Dendritic cell treated with granulocyte-macrophage colony-stimulating factor and Interleukin-4, amounts not matched to agents 40 ng/mL and 50 ng/mL, for 4 days (primary cell): Measurements from ENCODE around the gene TXNDC11.
"Not testable (repeated sequence)": the region's sequence is repeated elsewhere in the genome, so short reads cannot be mapped to it uniquely, and the experiment has no call there.

Experiments used
- H3K27ac Mint-ChIP-seq: one replicate; pipeline ENCODE4 v1.8.0; 2022; ENCODE audit warnings: mild to moderate bottlenecking, mixed read lengths
- H3K27me3 Mint-ChIP-seq: one replicate; pipeline ENCODE4 v1.8.0; 2022; ENCODE audit warnings: mild to moderate bottlenecking, mixed read lengths
- H3K36me3 Mint-ChIP-seq: one replicate; pipeline ENCODE4 v1.8.0; 2022; ENCODE audit warnings: low read depth, mixed read lengths
- H3K4me1 Mint-ChIP-seq: one replicate; pipeline ENCODE4 v1.8.0; 2022; ENCODE audit warnings: low read depth, mixed read lengths
- H3K4me3 Mint-ChIP-seq: one replicate; pipeline ENCODE4 v1.8.0; 2022; ENCODE audit warnings: mild to moderate bottlenecking, moderate library complexity, mixed read lengths
- H3K9me3 Mint-ChIP-seq: one replicate; pipeline ENCODE4 v1.8.0; 2022; ENCODE audit warnings: mixed read lengths
- intact Hi-C: fragments of 100-400 bp; cut with micrococcal nuclease; formaldehyde crosslinking; loops from one replicate; pipeline ENCODE4 v1.15.0; 2022

The TXNDC11 gene, protein sequence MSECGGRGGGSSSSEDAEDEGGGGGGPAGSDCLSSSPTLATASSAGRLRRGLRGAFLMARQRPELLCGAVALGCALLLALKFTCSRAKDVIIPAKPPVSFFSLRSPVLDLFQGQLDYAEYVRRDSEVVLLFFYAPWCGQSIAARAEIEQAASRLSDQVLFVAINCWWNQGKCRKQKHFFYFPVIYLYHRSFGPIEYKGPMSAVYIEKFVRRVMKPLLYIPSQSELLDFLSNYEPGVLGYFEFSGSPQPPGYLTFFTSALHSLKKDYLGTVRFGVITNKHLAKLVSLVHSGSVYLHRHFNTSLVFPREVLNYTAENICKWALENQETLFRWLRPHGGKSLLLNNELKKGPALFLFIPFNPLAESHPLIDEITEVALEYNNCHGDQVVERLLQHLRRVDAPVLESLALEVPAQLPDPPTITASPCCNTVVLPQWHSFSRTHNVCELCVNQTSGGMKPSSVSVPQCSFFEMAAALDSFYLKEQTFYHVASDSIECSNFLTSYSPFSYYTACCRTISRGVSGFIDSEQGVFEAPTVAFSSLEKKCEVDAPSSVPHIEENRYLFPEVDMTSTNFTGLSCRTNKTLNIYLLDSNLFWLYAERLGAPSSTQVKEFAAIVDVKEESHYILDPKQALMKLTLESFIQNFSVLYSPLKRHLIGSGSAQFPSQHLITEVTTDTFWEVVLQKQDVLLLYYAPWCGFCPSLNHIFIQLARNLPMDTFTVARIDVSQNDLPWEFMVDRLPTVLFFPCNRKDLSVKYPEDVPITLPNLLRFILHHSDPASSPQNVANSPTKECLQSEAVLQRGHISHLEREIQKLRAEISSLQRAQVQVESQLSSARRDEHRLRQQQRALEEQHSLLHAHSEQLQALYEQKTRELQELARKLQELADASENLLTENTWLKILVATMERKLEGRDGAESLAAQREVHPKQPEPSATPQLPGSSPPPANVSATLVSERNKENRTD

DNA sequence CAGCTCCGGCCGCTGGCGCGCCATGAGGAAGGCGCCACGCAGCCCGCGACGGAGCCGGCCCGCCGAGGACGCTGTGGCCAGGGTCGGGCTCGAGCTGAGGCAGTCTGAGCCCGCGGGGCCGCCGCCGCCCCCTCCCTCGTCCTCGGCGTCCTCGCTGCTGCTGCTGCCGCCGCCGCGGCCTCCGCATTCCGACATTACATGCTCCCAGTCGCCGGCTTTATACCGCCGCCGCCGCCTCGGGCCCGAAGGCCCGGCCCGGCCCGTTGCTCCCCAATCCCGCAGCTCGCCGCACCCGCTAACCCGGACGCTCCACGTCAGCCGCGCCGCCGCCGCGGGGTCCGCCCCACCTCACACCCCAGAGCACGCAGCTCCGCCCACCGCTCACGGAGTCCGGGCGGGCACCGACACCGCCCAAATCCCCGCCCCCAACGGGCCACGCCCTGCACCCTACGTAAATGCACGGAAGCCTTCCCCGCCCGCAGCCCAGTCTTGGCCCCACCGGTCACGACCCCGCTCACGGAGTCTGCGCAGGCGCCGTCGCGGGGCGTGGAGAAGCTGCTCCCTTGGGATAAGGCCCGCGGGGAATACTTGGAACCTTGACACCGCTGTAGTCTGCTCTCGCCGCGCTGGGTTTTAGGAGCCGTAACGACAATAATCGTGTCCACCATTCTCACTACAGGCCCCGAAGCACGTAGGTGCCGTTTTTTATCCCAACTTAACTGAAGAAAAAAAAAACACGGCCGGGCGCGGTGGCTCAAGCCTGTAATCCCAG lies at the start of gene TXNDC11:
TSS of gene TXNDC11 (minus strand) at position 322 of the 772 bp plus-strand sequence. CDS start at position 195, 127 bp downstream.
- peak within 1 kb of the TSS; percentile 96 for H3K27ac Mint-ChIP-seq
- peaks cover 54% of the 10 kb centered on the region for H3K4me1 Mint-ChIP-seq
- intact Hi-C loops = loop anchor here (5.0 kb wide), 2 partner anchors 40 to 55 kb away; partner anchors contain the start of gene ZC3H7A
- H3K27me3 Mint-ChIP-seq = no peaks in the 10 kb centered on the region
- H3K4me3 Mint-ChIP-seq = peak within 1 kb of the TSS; percentile 92
- H3K9me3 Mint-ChIP-seq = no peaks in the 10 kb centered on the region
- H3K36me3 Mint-ChIP-seq = peaks cover 42% of the 10 kb centered on the region

DNA sequence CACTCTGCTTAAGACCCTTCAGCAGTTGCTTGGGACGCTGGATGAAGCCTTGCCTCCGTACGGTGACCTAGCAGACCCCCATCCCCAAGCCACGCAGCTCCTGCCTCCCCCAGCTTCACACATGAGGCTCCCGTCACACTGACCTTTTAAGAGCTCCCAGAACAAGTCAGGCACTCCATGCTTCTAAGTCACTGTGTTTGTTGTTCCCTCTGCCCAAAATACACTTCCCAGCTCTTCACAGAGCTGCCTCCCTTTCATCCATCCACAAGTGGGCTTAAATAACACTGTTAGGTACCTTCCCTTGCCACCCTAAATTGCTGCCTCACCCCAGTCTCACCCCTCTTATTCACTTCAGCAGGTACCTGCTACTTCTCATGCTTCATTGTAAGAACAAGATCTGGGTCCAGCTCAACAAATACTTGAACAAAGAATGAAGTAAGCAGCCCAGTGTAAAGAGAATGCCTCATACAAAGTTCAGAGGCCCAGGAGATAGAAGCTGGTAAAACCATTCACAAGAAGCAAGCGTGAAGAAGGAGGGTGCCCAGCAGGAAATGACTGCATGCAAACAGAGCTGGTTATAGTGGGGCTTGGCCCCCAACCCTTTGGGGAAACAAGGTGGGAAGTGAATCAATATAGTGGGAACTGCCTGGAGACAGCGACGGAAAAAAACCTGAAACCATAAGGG lies 48.6 kb upstream of the TXNDC11 start:
- peaks cover 63% of the 10 kb centered on the region for H3K4me1 Mint-ChIP-seq
- H3K36me3 Mint-ChIP-seq = peaks cover 66% of the 10 kb centered on the region
- H3K27ac Mint-ChIP-seq = peak overlapping the region; percentile 17
- intact Hi-C loops = no loop called here
- H3K27me3 Mint-ChIP-seq = no peaks in the 10 kb centered on the region
- H3K9me3 Mint-ChIP-seq = no peaks in the 10 kb centered on the region
- no peak overlapping the region for H3K4me3 Mint-ChIP-seq

DNA sequence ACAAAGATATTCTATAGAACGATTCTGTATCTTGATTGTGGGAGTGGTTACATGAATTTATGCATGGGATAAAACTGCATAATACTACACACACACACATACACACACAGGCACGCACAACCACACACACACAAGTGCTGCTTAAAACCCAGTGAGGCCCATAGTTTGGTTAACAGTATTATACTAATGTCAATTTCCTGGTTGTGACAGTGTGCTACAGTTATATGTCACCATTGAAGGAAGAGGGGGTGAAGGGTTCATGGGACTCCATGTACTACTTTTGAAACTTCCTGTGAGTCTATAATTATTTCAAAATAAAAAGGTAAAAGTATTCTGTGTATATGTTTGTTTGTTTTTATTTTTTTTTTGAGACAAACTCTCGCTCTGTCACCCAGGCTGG lies 46.3 kb upstream of the TXNDC11 start:
- intact Hi-C loops = no loop called here
- H3K4me1 Mint-ChIP-seq = peaks cover 42% of the 10 kb centered on the region
- H3K4me3 Mint-ChIP-seq = no peak overlapping the region
- H3K36me3 Mint-ChIP-seq = peaks cover 42% of the 10 kb centered on the region
- H3K27me3 Mint-ChIP-seq = no peaks in the 10 kb centered on the region
- no peaks in the 10 kb centered on the region for H3K9me3 Mint-ChIP-seq
- H3K27ac Mint-ChIP-seq = no peak overlapping the region

DNA sequence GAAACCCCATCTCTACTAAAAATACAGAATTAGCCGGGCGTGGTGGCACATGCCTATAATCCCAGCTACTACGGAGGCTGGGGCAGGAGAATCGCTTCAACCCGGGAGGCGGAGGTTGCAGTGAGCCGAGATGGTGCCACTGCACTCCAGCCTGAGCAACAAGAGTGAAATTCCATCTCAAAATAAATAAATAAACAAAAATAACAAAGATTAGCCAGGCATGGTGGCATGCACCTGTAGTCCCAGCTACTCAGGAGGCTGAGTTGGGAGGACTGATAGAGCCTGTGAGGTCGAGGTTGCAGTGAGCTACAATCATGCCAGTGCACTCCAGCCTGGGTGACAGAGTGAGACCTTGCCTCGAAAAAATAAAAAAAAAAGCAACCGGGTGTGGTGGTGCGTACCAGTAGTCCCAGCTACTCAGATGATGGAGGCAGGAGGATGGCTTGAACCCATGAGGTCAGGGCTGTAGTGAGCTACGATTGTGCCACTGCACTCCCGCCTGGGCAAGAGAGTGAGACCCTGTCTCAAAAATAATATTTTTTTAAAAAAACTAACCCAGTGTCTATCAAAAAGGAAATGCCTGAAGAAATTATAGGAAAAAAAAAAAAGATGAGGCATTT lies 42.4 kb upstream of the TXNDC11 start:
- Mint-ChIP-seq H3K36me3 (peaks cover 37% of the 10 kb centered on the region), H3K4me1 (peaks cover 43% of the 10 kb centered on the region), H3K27ac (peak overlapping the region; percentile 88)
- H3K9me3 Mint-ChIP-seq, H3K27me3 Mint-ChIP-seq, H3K4me3 Mint-ChIP-seq: not testable (repeated sequence)
- intact Hi-C loops = loop anchor here (5.0 kb wide), 1 partner anchor 43 kb away; the partner anchor contains the start of gene TXNDC11

DNA sequence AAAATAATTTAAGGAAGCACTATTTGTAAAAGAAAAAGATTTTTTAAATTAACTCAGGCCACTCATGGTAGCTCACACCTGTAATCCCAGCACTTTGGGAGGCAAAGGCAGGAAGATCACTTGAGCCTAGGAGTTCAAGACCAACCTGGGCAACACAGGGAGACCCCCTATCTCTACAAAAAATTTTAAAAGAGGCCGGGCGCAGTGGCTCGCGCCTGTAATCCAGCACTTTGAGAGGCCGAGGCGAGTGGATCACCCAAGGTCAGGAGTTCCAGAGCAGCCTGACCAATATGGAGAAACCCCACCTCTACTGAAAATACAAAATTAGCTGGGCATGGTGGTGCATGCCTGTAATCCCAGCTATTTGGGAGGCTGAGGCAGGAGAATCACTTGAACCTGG lies 41.7 kb upstream of the TXNDC11 start:
- not testable (repeated sequence) for H3K27me3 Mint-ChIP-seq, H3K9me3 Mint-ChIP-seq, H3K4me3 Mint-ChIP-seq
- peaks cover 43% of the 10 kb centered on the region for H3K4me1 Mint-ChIP-seq
- peaks cover 39% of the 10 kb centered on the region for H3K36me3 Mint-ChIP-seq
- peak overlapping the region; percentile 88 for H3K27ac Mint-ChIP-seq
- intact Hi-C loops = loop anchor here (5.0 kb wide), 1 partner anchor 42 kb away; the partner anchor contains the start of gene TXNDC11

DNA sequence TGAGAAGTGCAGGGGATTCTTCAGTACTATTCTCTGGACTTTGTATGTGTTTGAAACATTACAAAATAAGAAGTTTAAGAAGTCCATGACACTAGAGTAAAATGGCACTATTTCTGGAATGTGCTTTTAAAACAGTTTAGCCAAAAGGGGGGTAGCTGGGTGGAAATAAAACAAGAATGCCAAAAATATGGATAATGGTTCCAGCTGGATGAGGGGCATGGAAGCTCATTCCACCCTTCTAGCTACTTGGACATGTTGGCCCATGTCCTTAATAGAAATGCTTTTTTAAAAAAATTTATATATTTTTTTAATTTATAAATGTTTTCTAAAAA lies 41.3 kb upstream of the TXNDC11 start:
- no peaks in the 10 kb centered on the region for H3K9me3 Mint-ChIP-seq
- H3K4me3 Mint-ChIP-seq = peak overlapping the region; percentile 57
- peak overlapping the region; percentile 88 for H3K27ac Mint-ChIP-seq
- H3K27me3 Mint-ChIP-seq = no peaks in the 10 kb centered on the region
- H3K36me3 Mint-ChIP-seq = peaks cover 39% of the 10 kb centered on the region
- H3K4me1 Mint-ChIP-seq = peaks cover 43% of the 10 kb centered on the region
- intact Hi-C loops = loop anchor here (5.0 kb wide), 1 partner anchor 42 kb away; the partner anchor contains the start of gene TXNDC11

DNA sequence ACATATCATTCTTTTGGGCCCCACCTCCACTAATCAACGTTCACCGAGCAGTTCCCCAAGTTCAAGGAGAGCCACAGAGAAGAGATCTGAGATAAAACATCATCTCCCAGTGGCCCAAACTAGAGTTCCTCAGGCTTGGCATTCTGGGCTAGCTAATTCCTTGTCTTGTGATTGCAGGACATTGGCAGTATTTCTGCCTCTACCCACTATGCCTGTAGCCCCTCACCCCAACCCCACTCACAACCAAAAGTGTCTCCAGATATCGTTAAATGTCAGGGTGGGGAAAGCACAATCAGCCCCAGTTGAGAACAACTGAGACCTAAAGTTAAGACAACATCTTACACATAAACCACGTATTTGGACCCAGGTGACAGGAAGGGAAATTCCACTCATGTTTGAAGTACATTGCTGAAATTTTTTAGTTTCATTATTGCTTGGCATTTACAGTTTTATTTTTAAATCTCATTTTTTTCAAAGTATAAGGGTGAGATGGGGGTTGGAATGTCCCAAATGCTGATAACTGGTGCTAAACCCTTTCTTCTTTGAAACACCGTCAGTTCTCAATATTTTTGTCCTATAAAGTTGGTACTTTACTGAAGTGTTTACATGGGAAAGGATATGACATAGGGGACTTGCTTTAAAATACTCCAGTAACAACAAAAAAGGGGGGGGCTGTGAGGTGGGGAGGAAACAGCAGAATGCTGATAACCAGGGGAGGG lies 40.8 kb upstream of the TXNDC11 start:
- Mint-ChIP-seq H3K4me3 (peak overlapping the region; percentile 57), H3K4me1 (peaks cover 42% of the 10 kb centered on the region), H3K27ac (peak overlapping the region; percentile 88), H3K36me3 (peaks cover 42% of the 10 kb centered on the region), H3K9me3 (no peaks in the 10 kb centered on the region), H3K27me3 (no peaks in the 10 kb centered on the region)
- intact Hi-C loops = loop anchor here (2.0 to 5.0 kb wide), 2 partner anchors 15 to 41 kb away; partner anchors contain the start of gene TXNDC11

DNA sequence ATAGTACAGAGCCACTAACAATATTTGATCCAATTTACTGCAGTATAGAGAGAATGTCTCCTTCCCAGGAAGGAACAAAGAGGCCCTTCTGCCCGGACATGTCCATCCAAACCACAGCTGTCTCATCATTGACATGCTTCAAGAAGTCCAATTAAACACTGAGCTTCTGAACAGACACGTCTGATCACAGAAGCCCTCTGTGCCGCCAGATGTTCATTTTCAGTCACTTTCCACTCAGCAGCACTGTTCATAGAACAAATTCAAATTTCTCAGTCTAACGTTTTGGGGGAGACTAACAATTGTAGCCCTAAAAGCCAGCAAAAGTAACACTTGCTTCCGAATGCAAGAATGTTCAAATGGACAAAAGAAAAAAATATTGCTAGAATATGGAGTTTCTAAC lies 39.1 kb upstream of the TXNDC11 start:
- H3K27me3 Mint-ChIP-seq = no peaks in the 10 kb centered on the region
- intact Hi-C loops = loop anchor here (2.0 to 5.0 kb wide), 2 partner anchors 17 to 39 kb away; partner anchors contain the start of gene TXNDC11
- H3K9me3 Mint-ChIP-seq = no peaks in the 10 kb centered on the region
- H3K27ac Mint-ChIP-seq = peak overlapping the region; percentile 88
- peaks cover 44% of the 10 kb centered on the region for H3K36me3 Mint-ChIP-seq
- no peak overlapping the region for H3K4me3 Mint-ChIP-seq
- H3K4me1 Mint-ChIP-seq = peaks cover 28% of the 10 kb centered on the region

DNA sequence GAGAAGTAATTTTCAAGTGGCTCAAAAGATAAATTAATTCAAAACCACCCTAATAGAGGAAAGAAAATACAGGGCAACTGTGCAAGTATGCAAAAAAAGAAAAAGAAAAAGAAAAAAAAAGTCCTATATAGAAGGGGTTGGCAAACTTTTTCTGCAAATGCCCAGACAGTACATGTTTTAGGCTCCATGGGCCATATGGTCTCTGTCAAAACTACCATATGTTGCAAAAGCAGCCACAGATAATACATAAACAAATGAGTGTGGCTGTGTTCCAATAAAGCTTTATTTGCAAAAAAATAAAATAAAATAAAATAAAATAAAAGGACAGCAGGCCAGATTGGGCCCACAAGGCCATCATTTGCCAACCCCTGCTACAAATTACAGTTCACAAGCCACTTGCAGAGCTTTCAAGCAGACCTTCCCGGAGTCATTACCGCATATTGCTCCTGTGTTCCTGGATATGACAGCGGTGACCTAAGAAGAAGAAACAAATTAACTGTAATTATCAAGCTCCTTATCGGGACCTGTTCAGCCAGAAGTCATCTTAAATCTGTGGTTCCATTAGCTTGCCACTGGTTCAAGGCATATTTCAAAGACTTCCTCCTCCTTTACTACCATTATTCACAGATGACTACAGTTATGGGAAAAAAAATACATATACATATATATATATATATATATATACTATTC lies 38.5 kb upstream of the TXNDC11 start:
- H3K27me3 Mint-ChIP-seq = no peaks in the 10 kb centered on the region
- H3K4me1 Mint-ChIP-seq = peaks cover 26% of the 10 kb centered on the region
- H3K4me3 Mint-ChIP-seq = no peak overlapping the region
- H3K36me3 Mint-ChIP-seq = peaks cover 50% of the 10 kb centered on the region
- H3K27ac Mint-ChIP-seq = no peak overlapping the region
- H3K9me3 Mint-ChIP-seq = no peaks in the 10 kb centered on the region
- intact Hi-C loops = loop anchor here (5.0 kb wide), 1 partner anchor 39 kb away; the partner anchor contains the start of gene TXNDC11

DNA sequence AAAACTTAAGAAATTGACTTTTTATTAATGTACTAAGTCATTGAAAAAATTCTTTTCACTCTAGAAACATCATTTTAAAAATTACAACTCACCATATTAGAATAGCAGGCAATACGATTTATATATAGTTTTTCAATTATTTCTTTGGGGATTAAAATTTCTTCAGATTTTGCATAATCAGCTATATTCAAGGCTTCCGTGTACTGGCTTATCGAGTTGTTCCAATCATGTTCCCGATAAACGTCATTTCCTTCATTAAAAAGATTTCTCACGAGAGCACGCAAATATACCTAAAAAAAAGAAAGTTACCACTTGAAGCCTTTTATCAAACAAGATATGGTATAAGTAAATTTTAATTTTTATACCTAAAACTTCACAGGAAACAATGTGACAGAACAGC lies 36.4 kb upstream of the TXNDC11 start:
- no peaks in the 10 kb centered on the region for H3K27me3 Mint-ChIP-seq
- intact Hi-C loops = no loop called here
- peaks cover 71% of the 10 kb centered on the region for H3K36me3 Mint-ChIP-seq
- no peaks in the 10 kb centered on the region for H3K9me3 Mint-ChIP-seq
- H3K4me3 Mint-ChIP-seq = no peak overlapping the region
- H3K4me1 Mint-ChIP-seq = peaks cover 35% of the 10 kb centered on the region
- H3K27ac Mint-ChIP-seq = no peak overlapping the region

DNA sequence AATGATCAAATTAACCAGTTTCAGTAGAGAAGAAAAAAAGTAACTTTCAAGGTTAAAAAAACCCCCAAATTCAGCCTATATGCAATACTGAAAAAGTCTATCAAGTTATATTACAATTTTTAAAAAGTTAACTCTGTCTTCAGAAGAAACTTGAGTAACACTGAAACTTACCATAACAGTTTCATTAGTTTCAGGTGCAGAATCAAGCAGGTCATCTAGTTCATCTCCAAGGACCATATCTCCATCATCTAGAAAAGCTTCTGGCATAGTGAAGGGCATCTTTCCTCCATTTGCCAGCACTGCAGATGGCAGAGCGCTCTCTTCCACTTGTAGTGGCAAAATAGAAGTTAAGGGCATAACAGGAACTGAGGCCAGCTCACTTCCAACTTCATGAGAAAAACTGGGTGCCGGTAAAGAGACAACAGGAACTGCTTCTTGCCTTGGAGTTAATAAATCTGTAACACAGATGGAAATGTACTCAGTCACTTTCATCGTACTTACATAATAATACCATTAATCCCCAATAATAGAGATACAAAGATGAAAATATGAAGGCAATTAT lies 31.5 kb upstream of the TXNDC11 start:
- intact Hi-C loops = no loop called here
- H3K36me3 Mint-ChIP-seq = peaks cover 91% of the 10 kb centered on the region
- no peak overlapping the region for H3K27ac Mint-ChIP-seq
- H3K4me3 Mint-ChIP-seq = no peak overlapping the region
- H3K9me3 Mint-ChIP-seq = no peaks in the 10 kb centered on the region
- H3K27me3 Mint-ChIP-seq = no peaks in the 10 kb centered on the region
- peaks cover 12% of the 10 kb centered on the region for H3K4me1 Mint-ChIP-seq
